Activated CD4-positive, alpha-beta T cell treated with anti-CD3 and anti-CD28 coated beads, Interleukin-2, amount 50 U/mL, for 48 hours (primary cell): ENCODE results near the gene URB1.

Source experiments
- DNase-seq, 2 experiments: peaks; one replicate each; pipeline ENCODE4 v3.0.0-alpha.2; 2020

Gene URB1

DNA sequence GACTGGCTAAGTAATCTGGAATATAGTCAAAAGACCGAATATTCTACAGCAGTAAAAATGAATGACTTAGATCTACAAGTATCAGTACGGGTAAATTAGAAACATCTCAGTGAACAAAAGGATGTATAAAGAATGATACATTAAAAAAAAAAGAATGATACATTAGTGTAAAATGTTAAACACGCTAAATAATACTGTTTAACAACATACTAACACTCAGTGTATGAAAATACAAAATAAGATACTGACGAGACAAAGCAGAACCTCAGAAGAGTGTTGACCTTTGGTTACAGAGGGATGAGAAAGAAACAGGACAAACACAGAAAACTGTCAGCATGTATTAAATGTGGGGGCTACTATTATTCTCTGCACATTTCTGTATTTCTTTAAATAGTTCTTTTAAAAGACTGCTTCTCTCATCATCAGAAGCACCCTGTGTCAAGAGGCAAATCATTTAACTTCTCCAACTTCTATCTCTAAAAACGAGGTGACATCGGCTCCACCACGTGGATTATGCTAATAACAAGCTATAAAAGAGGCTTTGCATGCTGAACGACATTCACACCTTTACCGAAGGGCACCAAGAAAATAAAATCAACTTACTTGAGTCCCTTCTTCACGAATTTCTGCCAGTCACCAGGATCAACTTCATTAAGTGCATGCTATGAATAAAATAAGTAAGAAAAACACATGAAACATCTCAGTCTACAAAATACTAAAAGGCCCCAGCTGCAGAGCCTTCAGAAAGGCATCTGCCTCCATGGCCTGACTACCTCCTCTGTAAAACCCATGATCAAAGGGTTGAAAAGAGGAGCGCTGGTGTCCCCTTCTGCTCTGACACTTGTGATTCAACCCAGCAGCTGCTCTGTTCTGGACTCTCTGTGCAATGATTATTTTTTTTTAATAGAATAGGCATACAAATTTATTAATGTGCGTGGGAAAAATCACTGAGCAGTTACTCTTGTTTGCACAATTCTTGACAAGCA, 51.7 kb downstream of the URB1 start:
- DNase-seq = no peak

DNA sequence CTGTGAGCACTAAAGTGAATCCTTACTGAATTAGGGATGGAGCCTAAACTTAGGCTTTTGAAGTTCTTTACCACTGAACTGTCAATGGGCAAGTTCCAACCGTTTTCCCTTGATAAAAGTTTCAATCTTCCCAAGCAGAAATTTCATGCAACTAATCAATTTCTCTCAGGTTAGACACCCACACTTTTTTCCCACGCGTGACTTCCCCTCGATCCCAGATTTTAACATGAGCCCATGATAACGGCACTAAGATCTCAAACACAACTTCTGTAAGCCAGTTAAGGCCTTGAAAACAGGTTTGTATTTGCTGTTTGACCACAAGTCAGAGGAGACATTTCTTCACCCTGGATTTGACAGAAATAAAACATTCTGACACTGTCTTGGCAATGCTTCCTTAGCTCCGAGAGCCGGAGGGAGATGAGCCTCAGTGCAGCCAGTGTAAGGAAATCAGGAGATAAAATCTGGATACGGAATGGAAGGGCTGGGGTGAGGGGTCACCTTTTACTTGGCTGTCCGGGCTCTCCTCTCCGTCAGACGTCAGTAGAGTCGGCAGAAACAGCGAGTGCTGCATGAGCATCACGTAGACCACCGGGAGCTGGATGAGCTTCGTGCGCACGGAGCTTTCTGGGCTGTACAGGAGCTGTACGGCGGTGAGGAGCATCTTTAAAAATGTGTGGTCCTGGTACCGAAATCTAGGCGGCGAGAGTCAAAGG, 54.4 kb downstream of the URB1 start:
- DNase-seq = no peak

DNA sequence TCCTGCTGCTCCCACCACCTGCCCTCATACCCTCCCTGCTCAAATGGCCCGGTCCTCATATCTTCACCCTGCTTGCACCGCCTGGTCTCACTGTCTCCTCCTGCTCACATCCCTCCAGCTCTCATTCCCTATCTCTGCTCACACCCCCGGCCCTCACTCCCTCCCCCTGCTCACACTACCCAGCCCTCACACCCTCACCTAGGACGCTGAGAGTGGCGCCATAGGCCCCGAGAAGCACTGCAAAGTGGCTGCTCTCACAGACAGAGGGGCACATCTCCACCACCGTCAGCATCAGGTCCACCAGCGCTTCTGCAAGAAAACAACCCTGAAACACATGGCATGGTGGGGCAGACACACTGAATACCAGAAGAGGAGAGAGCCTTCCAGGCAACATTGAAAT, 55.6 kb downstream of the URB1 start:
- no peak for DNase-seq

DNA sequence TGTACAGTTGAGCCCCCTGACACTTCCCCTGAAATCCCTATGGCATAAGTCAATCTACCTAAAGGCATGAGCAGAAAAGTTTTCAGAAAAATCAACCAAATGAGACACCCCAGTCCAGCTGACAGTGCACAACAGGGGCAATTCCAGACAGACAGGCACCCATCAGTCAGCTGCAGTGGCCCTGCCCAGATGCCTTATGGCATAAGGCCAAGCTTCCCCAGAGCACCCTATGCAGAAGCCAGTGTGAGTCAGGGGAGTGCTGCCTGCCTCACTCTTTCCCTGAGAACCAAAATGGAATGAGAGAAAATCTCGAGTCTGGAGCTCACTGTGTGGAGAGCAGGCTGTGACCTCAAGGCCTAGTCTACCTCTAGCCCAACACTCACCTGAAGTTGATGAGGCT, 56.1 kb downstream of the URB1 start:
- DNase-seq = no peak

DNA sequence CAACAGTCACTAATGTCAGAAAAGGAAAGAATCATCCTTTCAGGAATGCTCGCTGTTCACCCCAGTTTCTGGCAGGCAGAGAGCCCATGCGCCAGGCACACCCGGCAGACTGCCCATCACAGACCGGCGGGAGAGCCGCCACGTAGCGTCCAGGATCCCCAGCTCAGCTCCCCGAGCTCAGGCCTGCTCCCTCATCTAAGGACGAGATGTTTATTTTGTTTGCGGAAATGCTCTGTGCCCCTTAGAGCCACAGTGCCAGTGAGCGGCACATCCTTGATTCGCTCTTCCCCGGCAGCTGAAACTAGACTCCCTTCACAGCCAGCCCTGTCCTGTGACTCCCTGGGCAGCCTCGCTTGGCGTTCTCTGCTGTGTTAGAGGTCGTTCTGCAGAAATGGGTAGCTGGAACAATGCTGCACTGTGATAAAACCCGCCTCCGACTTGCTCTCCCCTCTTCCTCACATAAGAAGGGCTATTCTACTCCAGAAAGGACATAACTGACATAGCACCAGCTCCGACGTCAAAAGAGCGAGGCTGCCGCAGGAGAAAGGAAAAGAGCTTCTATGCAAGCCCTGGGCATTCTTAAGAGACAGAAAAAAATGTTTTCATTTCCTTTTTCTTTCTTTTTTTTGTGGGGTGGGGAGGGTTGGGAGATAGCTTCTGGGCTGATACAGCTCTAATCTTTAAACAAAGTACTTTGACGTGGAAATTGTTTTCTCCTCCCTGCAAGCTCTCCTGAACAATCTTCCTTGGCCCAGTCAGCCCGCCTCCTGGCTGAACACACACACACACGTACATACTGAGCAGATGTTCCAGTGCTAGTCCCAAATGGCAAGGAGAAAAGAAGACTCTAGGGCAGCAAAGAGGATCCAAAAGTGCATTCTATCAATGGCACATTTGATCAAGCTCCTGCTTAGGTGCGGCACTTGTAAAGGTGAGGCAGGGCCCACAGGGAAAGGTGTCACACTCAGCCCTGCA, 56.9 kb downstream of the URB1 start:
- no peak for DNase-seq

DNA sequence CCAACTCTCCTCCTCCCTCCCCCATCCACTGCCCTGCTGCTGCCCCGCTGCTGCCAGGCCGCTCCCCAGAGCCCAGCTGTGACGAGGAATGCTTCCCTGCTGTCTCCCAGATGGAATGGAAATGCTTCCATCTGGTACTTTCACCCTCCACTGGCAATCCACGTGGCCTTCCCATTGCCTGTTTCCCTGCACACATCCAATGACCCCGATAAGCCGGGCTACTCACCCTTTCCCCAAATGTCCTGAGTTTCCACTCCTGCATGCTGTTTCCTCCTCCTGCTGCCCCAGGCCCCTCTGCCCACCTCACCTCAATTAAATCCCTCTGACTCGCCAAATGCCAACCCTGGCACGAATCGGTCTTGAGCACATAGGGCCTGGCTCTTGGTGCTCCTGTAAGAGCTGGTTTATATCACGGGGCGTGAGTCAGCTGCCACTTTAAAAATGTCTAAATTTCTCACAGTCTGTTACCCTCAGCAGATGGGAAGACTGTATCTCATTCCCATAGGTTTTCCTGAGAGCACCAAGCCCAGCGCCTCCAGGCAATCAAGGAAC, 57.8 kb downstream of the URB1 start:
- no peak for DNase-seq

DNA sequence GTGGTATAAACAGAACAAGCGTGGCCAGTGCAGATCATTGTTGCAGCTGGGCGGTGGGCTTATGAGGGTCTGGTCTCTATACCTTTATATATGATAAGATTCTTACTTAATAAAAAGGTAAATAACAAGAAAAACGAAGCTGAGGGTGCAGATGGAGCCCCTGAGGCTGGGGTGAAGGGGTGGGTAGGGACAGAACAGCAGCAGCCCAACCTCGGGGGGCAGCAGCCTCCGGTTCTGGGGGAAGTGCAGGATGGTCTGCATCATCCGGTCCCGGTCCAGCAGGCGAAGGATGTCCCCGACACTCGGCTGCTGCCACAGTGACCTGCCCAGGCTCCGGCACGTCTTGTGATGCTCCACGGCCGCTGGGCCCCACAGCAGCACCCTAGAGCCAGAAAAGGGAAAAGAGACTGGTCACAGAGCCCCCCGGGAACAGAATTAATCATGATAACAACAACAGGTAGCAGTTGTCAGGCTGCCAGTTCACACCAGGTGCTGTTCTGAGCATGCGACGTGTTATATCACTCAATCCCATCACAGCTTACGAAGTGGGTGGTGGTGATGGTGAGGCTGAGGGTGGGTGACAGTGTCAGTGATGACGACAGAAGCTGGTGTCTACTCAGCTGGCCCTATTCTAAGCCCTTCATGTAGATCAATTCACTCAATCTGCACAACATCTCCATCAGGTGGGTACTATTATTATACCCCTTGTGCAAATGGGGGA, 58.7 kb downstream of the URB1 start:
- no peak for DNase-seq

DNA sequence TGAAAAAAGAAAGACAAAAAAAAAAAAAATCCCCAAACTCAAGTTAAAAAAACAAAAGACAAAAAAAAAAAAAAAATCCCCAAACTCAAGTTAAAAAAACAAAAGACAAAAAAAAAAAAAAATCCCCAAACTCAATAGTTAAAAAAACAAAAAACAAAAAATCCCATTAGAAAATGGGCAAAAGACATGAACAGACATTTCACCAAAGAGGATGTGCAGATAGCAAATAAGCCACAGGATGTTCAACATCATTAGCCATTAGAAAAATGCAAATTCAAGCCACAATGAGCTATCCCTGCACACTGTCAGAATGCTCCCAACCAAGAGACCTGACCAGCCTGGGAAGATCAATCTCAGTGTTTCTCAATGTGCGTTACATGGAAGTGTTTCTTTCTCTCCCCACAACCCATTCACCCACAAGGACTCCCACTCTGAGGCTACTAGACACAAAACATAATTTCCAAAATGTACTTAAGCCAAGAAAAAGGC, 60.3 kb downstream of the URB1 start:
- DNase-seq = no peak

DNA sequence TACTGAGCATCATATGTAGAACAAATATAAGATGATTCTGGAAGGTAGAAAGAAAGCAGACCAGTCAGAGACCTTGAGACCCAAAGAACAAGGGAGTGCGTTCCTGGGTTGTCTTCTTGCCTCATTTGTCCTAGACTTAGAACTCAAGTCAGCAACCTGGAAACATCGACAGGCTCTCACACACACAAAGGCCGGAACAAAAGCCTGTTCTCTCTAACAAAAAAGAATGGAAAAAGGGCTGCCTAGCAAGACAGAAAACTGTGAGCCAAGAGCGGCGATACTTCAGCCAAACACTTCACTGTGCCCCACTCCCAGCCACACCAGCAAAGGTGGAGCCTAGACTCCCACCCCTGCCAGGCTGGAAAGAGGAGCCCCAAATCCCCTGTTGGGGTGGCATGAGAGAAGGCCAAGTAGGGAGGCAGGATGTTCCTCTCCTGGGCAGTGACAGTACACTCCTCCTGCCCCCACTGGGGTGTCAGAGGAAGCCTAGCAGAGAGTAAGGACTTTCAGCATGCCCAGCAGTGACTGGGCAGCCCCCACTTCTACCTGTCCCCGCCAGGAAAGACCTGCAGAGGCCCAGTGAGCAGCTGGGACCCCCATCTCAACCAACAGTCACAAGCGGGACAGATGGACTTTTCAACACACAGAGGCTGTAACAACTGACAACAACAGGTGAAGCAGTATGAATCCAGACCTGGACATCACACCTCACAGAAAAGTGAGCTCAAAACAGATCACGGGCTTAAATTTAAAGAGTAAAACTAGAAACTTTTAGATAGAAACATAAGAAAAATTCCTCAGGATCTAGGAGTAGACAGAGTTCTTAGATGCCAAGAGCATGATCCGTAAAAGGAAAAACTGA, 61.1 kb downstream of the URB1 start:
- no peak for DNase-seq

DNA sequence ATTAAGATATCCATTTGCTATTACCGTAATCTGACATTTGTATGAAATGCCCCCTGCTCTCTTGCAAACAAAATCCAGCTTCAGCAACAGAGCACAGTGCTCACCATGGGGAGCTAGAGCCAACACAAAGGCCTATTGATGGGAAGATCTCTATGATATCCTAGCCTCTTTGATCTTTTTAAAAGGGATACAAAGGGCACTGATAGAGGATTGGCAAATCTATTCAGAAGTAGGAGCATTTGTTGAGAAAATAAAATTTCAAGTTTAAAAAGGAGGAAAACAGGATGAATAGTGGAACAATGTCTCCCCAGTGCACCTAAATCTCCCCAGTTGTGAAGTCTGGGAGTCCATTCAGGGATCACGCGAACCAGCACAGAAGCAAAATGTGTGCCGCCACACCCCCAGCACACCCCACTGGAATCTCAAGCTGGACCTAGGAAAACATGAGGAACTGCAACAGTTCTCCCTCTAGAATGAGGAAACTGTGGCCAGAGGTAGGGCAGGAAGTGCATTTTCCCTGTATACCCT, 62.0 kb downstream of the URB1 start:
- DNase-seq = no peak

DNA sequence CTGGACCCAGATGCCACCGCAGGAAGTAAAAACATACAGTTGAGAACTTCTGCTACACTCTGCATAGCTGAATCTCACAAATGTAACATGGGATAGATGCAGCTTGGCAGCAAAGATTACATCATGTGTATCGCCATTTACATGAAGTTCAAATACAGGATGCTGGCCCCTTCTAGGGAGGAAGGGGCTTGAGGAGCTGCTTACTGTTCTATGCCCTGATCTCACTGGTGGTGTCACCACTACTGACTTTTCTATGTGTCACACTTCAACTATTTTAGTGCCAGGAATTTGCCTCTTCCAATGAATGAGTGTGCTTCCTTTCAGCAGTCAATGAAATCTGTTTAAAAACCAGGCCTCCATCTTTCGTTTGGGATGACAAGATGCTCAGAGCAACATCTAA, 63.0 kb downstream of the URB1 start:
- no peak for DNase-seq

DNA sequence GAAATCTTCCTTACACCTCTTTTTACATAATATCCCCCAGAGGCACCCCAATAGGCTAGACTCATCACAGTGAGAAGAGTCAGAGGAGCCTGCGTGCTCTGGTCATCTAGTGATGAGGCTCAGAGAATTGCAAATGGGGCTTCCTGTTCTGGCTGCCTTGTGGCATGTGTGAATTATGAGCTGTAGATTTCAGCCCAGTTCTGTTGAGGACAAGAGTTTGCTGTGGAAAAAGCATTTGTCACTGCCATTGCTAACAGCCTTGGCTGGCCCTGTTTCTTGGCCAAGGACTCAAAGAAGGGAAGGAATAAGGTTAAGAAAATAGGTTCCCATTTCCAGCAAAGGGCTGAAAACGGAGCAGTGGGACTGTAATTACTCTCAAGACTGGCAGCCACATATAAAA, 63.5 kb downstream of the URB1 start:
- no peak for DNase-seq

DNA sequence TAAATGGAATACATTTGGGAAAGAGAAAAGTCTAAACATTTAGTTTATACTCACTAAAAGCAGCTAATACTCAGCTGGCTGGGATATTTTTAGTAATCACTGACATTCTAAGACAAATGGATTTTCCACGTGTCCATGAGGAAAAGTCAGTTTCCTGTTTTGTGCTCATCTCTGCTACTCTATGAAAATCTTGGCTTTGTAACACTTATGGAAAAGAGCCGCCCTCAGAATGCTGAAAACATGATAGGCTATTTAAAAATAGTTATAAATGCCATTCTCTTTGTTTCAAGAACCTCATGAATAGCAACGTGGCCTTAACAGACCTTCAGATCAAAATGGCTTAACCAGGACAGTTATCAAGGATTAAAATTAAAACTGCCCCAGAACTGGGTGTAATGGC, 64.2 kb downstream of the URB1 start:
- no peak for DNase-seq

DNA sequence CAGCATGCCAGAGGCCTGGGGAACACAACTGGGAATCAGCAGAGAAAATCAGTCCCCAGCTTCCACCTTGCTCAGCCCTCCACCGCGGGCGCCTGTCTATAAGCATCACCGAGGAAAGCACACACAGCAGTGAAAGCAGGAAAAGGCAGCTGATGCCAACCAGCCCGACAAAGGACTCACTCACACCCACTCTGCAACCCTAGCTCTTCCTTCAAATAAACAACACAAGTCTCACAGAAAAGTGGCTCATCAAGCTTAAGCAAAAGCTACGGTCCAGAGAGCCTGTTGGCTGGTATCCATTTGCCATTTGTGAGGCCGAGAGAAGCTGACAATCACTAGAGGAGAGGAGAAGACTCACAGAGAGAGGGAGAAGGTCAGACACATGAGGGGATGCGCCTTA, 67.1 kb downstream of the URB1 start:
- DNase-seq = no peak

DNA sequence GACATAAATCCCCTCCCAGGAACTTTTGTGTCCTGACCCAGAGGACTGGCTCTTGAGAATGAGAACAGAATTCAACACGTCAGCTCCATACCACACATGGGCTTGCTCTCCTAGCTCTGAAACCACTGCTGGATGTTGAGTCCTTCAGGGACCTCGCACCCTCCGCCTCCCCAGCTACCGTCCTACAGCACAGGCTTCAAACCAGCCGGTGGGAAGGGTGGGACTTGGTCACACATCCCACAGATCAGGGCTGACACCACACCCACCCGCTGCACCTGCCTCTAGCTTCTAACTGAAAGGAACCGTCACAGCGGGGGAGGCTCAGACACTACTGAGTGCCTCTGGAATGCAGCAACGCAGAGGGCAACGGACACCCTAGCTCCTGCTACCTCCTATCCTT, 70.1 kb downstream of the URB1 start:
- no peak for DNase-seq

DNA sequence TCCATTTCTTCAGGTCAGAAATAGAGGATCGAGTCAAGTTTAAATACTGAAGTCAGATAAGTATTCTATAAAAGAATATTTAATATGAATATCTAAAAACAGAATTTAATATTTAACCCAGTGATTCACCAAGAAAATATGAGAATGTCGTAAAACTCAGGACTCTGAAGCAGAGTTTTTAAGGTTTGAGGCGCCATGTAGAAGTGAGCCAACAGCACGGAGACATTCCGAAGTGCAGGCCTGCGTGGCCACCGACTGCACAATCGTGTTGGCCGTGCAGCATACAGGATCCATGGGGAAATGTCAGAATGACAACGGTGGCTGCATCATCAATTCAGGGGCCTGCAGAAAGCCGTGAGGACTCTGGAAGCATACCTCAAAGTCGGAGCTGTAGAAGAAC, 70.7 kb downstream of the URB1 start:
- DNase-seq = no peak

DNA sequence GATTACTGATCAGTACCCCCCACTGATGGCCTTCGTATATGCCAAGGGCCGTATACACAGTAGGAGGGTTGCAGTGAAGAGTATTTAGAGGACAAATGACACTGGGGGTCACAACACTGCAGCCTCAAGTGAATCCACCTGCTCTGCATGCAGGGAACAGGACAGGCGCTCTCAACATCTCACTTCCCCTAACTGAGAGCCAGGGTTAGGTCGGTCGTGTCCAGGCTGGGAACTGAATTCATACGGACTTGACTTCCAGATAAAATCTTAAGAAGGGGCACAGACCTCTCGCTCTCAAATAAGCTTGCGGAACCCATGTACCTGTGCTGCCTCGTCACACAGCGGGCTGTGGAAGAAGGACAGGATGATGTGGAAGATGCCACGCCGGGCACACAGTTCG, 71.3 kb downstream of the URB1 start:
- DNase-seq = no peak

DNA sequence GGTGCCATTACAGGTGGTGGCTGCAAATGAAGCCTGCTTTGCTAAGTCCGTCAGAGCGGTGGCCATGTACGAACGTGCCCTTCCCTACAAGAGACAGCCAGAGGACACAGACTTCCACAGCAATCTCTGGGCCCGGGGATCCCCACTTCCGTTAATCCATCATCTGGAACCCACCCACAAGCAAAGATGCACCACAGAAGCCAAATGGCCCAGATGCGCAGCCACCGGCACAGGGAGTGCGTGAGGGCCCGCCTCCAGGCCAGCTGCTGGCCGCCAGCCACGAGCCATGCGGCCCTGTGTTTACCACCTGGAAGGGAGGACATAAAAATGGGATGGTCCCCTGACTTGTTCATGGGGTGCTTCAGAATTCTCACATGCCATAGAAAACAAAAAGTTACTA, 72.1 kb downstream of the URB1 start:
- no peak for DNase-seq

DNA sequence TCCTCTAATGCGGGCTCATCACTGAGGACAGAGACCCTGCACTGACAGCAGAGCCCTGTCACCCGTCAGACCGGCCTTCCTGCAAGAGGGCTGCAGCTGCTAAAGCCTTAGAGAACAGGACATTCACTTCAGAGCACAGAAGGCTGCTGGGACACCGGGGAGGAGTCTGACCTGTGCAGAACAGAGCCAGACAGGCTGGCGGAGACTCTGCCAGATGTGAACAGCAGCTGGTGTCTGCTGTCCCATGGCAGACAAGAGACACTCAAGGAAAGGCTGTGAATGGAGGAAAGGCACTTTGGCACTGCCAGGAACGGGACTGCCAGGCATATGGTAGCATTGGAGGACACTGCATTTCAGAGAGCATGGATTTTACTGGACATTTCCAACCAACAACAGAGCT, 72.8 kb downstream of the URB1 start:
- no peak for DNase-seq

DNA sequence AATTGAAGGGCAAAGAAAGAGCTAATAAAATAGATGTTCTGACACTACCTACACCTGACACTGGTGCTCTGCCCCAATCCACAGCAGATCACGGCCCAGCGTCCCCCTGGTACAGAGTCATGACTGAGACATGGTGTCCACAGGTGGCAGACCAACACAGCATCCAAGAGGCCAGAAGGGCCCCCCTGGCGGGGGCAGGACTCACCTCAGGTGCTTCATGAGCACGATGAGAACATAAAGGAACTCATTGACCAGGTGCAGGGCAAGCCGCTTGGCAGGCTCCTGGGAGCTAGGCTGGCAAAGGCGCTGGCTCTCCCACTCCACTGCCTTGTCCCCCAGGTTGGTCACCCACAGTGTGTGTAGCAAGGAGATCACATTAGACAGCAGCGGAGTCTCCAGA, 73.8 kb downstream of the URB1 start:
- DNase-seq = no peak

DNA sequence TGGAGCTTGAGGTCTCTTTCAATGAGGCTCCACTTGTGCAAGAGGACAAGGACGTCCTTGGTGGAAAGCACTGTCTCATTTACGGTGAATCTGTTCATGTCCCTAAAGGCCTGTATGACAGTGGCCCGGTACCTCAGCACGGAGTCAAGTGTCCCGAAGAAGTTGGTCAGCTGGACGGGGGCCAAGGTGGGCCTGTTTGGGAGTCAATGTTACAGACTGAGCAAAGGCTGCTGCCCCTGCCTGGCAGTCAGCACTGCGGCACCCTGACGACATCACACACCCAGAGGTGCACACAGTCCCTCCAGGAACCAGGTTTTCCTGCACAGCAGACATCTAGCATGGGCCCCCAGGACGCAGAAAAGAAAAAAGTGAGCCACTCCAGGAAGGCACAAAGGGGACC, 75.1 kb downstream of the URB1 start:
- DNase-seq = no peak
